Testis (tissue), 3 donors: Measurements from ENCODE around the gene HOXB3. TPM values are rescaled to one million over a fixed set of nuclear protein-coding genes. Genes with fewer than 3 reads are reported as not detected.

Experiments used
- DNase-seq: peaks from one replicate; pipeline ENCODE4 v3.0.0-alpha.2; 2019
- H3K27ac ChIP-seq, 2 donors: fragments of 200-600 bp; sonication (generic); one replicate each; pipeline ENCODE4 v1.5.1; 2019
- H3K27me3 ChIP-seq: fragments of 200-600 bp; sonication (generic); one replicate; pipeline ENCODE4 v1.5.1; 2019
- H3K36me3 ChIP-seq: fragments of 200-600 bp; sonication (generic); one replicate; pipeline ENCODE4 v1.5.1; 2017; ENCODE audit warnings: low read depth; ENCODE audit errors: missing control alignments
- H3K4me1 ChIP-seq: fragments of 200-600 bp; sonication (generic); one replicate; pipeline ENCODE4 v1.5.1; 2019
- H3K4me3 ChIP-seq, 2 donors: fragments of 200-600 bp; sonication (generic); one replicate each; pipeline ENCODE4 v1.5.1; 2017 to 2019
- H3K9me3 ChIP-seq: fragments of 200-600 bp; sonication (generic); one replicate; pipeline ENCODE4 v1.5.1; 2017
- POLR2A ChIP-seq: fragments of 450-650 bp; IDR thresholded peaks from one replicate; pipeline ENCODE4 v1.6.1; 2017; ENCODE audit warnings: antibody characterized with exemption, mild to moderate bottlenecking, moderate library complexity
- WGBS, 2 donors: methylation state at CpG; one replicate each; pipeline ENCODE4 v1.1.5; 2018; 5-methylcytosine and 5-hydroxymethylcytosine counted together
- intact Hi-C: fragments of 100-400 bp; cut with DNase I; formaldehyde crosslinking; loops from one replicate; pipeline ENCODE4 v1.15.1; 2023; ENCODE audit warnings: low total_unique reads
- polyA plus RNA-seq: library from polyadenylated mRNA; stranded (reverse); fragments of 350-450 nt; fragmentation: Illumina TruSeq; extraction: RNeasy Lipid Tissue Mini Kit (QIAGEN cat#74804); gene quantifications from one replicate; pipeline ENCODE4 v1.2.3, GENCODE V29; 2014; ENCODE audit warnings: low read depth, low replicate concordance; ENCODE audit not compliant: insufficient read depth
- total RNA-seq, 2 donors: library from RNA; depleted of rRNA; stranded (reverse); fragments of >200 nt; gene quantifications; one replicate each; pipeline ENCODE4 v1.2.3, GENCODE V29; 2016
- TF ChIP-seq, protein P1 (sequence below), 3 experiments: fragments of 450-650 bp in 2 of 3; fragments of 200-600 bp in 1 of 3; sonication (generic) in 1 of 3; IDR thresholded peaks; one replicate each; pipeline ENCODE4 v1.5.1; 2016 to 2019; ENCODE audit warnings: antibody characterized with exemption in 3 of 3, mild to moderate bottlenecking in 2 of 3, moderate library complexity in 1 of 3

HOXB3 gene
- total and polyA plus RNA-seq, 3 donors from 2014 or later: 9.2 to 11.4 (median 10.6) TPM

DNA sequence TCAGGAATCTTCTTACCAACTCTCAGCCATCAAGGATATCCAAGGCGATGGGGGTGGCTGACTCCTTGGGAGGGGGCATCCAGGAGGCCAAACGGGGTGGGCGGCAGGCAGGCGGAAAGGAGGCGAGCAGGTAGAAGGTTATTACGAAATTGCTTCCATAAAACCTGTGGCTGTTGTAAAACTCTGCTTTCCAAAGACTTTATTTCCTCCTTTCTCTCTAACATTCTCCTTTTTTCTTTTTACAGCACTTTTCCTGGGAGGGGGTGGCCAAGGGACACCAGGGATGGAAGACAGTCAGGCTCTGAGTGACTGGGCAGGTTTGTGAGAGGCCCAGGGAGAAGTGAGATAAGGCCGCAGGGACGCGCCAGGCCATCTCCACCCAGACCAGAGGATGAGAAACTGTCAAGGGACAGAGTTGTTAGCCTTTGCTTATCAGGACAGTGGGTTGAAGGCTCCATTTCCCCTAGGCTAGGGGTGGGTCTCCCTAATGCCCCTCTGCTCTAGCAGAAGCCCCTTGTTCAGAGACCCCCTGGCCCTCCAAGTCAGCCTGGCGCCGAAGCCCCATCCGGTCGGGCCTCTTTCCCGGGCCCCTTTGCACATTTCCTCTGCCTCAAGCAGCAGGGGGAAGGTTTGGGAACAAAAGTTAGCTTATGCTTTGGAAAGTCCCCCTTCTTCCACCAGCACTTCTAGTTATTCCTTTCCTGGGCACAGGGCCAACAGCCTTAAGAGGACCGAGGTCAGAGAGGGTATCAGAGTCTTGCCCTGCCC lies 41.1 kb upstream of the HOXB3 start:
- Histone ChIP-seq H3K36me3 (no peaks in the 10 kb centered on the region), H3K9me3 (no peaks in the 10 kb centered on the region), H3K4me3 (no peak overlapping the region), H3K4me1 (peaks cover 5% of the 10 kb centered on the region), H3K27me3 (no peaks in the 10 kb centered on the region), H3K27ac (no peak overlapping the region)
- WGBS, 2 donors: 46 to 47% methylated on average over 15 of the region's 15 CpGs
- intact Hi-C loops: no loop called here
- TF ChIP-seq POLR2A: no peak
- TF ChIP-seq, protein P1, sequence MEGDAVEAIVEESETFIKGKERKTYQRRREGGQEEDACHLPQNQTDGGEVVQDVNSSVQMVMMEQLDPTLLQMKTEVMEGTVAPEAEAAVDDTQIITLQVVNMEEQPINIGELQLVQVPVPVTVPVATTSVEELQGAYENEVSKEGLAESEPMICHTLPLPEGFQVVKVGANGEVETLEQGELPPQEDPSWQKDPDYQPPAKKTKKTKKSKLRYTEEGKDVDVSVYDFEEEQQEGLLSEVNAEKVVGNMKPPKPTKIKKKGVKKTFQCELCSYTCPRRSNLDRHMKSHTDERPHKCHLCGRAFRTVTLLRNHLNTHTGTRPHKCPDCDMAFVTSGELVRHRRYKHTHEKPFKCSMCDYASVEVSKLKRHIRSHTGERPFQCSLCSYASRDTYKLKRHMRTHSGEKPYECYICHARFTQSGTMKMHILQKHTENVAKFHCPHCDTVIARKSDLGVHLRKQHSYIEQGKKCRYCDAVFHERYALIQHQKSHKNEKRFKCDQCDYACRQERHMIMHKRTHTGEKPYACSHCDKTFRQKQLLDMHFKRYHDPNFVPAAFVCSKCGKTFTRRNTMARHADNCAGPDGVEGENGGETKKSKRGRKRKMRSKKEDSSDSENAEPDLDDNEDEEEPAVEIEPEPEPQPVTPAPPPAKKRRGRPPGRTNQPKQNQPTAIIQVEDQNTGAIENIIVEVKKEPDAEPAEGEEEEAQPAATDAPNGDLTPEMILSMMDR (IDR thresholded peaks at IDR 0.05): no peak
- no peak for DNase-seq

DNA sequence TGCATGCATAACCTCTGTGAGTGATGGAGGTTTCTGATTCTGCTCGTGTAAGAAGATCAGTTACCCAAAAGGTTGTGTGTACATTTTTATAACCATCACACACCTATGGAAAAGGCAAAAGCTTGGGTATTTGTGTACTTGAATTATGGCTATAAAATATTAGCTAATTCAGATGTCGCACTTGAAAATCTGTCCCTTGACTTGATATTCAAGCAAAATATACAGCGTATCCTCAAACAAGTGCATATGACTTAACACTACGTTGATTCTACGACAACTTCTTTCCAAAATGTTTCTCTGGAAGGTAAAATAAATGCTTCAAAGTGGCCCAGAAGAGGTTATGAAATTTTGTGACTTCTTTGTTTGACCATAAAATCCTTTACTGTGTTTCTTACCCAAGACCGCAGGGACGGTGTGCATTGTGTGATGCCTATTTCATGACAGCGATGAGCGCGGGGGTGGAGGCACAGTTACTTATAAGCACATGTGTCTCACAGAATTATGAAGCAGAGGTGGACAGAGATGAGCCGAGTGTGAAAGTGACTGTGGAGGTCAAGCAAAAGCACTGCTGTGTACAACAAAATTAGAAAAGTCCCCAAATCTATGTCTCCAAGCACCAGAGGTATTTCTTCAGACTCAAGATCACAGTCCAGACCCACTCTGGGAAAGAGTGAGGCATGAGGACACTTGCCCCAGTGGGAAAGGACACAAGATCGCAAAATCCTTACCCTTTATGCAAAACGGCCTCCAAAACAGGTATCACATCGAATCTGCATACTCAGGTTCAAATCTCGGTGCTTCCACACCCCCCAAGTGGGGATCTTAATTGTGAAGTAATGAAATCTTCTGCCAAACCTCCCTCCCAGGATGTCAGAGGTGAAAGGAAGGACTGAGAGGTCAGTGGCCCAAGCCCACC lies 40.2 kb upstream of the HOXB3 start:
- WGBS, 2 donors: 37 to 48% methylated on average over 15 of the region's 15 CpGs
- H3K27me3 ChIP-seq: no peaks in the 10 kb centered on the region

DNA sequence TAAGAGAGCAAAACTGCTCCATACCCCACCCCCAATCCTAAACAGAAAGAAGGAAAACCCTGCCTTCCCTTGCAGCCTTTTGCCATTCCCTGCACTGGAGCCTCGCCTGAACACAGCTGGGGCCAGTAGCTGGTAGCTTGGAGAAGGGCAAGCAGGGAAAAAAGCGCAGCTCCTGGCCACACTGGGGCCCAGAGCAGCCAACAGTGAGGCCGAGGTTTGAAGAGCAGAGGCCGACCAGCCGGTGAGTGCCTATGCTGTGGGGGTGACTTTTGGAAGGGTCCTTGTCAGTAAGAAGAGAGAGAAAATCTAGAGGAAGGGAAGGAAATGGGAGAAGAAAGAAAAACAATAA lies 39.3 kb upstream of the HOXB3 start:
- no peak overlapping the region for H3K27ac ChIP-seq
- 44 to 60% methylated on average over 5 of the region's 5 CpGs for WGBS, 2 donors
- H3K27me3 ChIP-seq: no peaks in the 10 kb centered on the region
- no peak for DNase-seq
- H3K36me3 ChIP-seq: no peaks in the 10 kb centered on the region
- peaks cover 7% of the 10 kb centered on the region for H3K4me1 ChIP-seq
- TF ChIP-seq, protein P1 (IDR thresholded peaks at IDR 0.05): no peak
- no peak for TF ChIP-seq POLR2A
- no peaks in the 10 kb centered on the region for H3K9me3 ChIP-seq
- no peak overlapping the region for H3K4me3 ChIP-seq
- intact Hi-C loops: no loop called here

More for the DNA sequence above, 40.2 kb upstream of the HOXB3 start:
- DNase-seq: no peak
- no peak overlapping the region for H3K4me3 ChIP-seq
- H3K36me3 ChIP-seq: no peaks in the 10 kb centered on the region
- peaks cover 7% of the 10 kb centered on the region for H3K4me1 ChIP-seq
- TF ChIP-seq, protein P1 (IDR thresholded peaks at IDR 0.05): no peak
- no peak for TF ChIP-seq POLR2A
- intact Hi-C loops: no loop called here
- no peak overlapping the region for H3K27ac ChIP-seq
- H3K9me3 ChIP-seq: no peaks in the 10 kb centered on the region

DNA sequence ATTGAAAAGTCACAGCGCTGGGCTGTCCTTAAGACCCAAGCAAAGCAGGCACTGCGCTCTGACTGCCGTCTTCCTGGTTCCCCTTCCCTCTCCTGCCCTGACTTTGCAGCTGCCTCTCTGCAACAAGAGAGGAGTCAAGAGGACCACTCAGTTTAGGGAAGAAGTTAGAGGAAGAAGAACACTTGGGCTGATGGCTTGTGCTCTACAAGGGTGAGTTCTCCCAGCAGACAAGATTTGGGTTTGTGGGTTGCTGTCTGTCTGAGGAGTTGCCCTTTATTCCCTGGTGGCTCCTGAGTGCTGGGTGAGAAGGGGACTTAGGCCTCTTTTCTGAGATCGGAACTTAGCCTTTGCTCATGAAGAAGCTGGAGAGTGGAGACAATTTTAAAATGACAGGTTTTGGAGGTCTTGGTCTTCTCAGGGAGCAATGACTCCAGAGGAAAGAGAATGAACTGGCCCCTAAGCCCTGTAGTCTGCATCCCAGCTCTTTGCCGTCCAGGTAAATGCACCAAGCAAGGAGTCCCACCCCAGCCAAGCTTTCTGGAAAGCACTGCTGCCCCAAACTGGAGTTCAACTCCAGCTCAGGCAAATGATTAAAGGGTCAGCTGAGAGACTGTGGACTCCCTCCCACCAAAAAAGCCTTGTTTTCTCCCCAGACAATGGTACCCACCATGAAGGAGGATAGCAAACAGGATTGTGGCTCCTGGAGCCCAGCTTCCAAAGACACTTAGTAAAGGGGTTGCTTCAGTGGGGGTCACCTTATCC lies 38.8 kb upstream of the HOXB3 start:
- Histone ChIP-seq H3K4me3 (no peak overlapping the region), H3K4me1 (peaks cover 7% of the 10 kb centered on the region), H3K27me3 (no peaks in the 10 kb centered on the region), H3K9me3 (no peaks in the 10 kb centered on the region), H3K36me3 (no peaks in the 10 kb centered on the region), H3K27ac (no peak overlapping the region)
- 28 to 35% methylated on average over 5 of the region's 5 CpGs for WGBS, 2 donors
- DNase-seq: no peak
- TF ChIP-seq POLR2A: no peak
- TF ChIP-seq, protein P1 (IDR thresholded peaks at IDR 0.05): no peak
- intact Hi-C loops: no loop called here
